ENCODE measurements around the gene RAB3GAP2. TPM values are rescaled to one million over a fixed set of nuclear protein-coding genes. Genes with fewer than 3 reads are reported as not detected.

RAB3GAP2 gene
- total and polyA plus RNA-seq, 2 of the 13 experiments (the other 11 are each of a cell fraction or from before 2014, with no cell fraction given), result 22.6 to 25.0 TPM

DNA sequence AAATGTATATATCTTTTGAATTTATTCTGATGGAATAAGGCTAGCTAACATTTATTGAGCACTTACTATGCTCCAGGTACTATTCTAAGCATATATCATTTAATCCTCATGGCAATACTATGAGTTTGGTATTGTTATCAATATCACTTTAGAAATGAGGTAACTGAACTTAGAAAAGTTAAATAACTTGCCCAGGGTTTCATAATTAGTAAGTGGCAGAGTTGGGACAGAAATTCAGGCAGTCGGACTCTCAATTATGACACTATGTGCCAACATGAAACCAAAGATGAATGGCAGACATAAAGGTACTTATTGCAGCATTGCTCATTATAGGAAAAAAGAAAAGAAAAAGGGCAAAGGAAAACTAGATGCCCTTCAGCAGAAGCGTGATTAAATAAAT is 48.2 kb downstream of the RAB3GAP2 start:
- Histone ChIP-seq H4K20me1 (ENCODE audit: insufficient read depth, low read length) (0 out of 2 replicates have a peak, but pooled peaks cover 3% of the 10 kb centered on the region), H3K27me3 (ENCODE audit: control insufficient read depth in 1 of 2, insufficient read depth in 2 of 2, low read length in 2 of 2) (no peaks in the 10 kb centered on the region), H2AFZ (ENCODE audit: low read length) (no peak overlapping the region), H3K4me1 (ENCODE audit: insufficient read depth, low read length) (peaks cover 22% of the 10 kb centered on the region), H3K4me3 (replicated peaks in 1 of 3; ENCODE audit: insufficient read depth in 1 of 3, low read depth in 2 of 3, low read length in 3 of 3) (no peak overlapping the region), H3K9ac (ENCODE audit: insufficient read depth, low read depth, low read length) (no peak overlapping the region), H3K79me2 (ENCODE audit: insufficient read depth, low read length) (peaks cover 12% of the 10 kb centered on the region), H3K36me3 (replicated peaks in 1 of 2; ENCODE audit: control insufficient read depth in 1 of 2, insufficient read depth in 2 of 2, low read length in 2 of 2) (peaks cover 2 to 12% of the 10 kb centered on the region in 2 experiments; a peak in 2 of 5 replicates), H3K4me2 (ENCODE audit: low read depth, low read length) (no peak overlapping the region), H3K27ac (ENCODE audit: extremely low read length, insufficient read depth, low read length) (no peak overlapping the region), H3K9me3 (ENCODE audit: low read length) (no peaks in the 10 kb centered on the region)
- ChIA-PET CTCF (ENCODE audit: low intra/inter-chr PET ratio, low total read pairs) (no interaction called here), POLR2A (no interaction called here)
- intact Hi-C loops (cut with micrococcal nuclease; ENCODE audit: unreplicated experiment) (loop anchor here (10.0 kb wide), 1 partner anchor 551 kb away; no protein-coding TSS in a partner anchor), in situ Hi-C loops (cut with HindIII; ENCODE audit: extremely low pct_ligation_motif_present, low pct_unique_long_range_greater_than_20kb) (no loop called here)
- FAIRE-seq (no peak), ATAC-seq (no peak), DNase-seq (ENCODE audit: low spot score) (no peak)
- TF ChIP-seq ZNF768 (CRISPR knock-in tag; IDR thresholded peaks at IDR 0.05) (no peak), ZBTB33 (CRISPR knock-in tag; IDR thresholded peaks at IDR 0.05) (no peak), GPN1 (CRISPR knock-in tag; IDR thresholded peaks at IDR 0.05; ENCODE audit: borderline replicate concordance) (no peak), YEATS2 (CRISPR knock-in tag; IDR thresholded peaks at IDR 0.05; ENCODE audit: borderline replicate concordance) (no peak), ZNF746 (CRISPR knock-in tag; IDR thresholded peaks at IDR 0.05) (no peak), CREBL2 (CRISPR knock-in tag; IDR thresholded peaks at IDR 0.05; ENCODE audit: borderline replicate concordance) (no peak)
- TF ChIP-seq, protein P1, sequence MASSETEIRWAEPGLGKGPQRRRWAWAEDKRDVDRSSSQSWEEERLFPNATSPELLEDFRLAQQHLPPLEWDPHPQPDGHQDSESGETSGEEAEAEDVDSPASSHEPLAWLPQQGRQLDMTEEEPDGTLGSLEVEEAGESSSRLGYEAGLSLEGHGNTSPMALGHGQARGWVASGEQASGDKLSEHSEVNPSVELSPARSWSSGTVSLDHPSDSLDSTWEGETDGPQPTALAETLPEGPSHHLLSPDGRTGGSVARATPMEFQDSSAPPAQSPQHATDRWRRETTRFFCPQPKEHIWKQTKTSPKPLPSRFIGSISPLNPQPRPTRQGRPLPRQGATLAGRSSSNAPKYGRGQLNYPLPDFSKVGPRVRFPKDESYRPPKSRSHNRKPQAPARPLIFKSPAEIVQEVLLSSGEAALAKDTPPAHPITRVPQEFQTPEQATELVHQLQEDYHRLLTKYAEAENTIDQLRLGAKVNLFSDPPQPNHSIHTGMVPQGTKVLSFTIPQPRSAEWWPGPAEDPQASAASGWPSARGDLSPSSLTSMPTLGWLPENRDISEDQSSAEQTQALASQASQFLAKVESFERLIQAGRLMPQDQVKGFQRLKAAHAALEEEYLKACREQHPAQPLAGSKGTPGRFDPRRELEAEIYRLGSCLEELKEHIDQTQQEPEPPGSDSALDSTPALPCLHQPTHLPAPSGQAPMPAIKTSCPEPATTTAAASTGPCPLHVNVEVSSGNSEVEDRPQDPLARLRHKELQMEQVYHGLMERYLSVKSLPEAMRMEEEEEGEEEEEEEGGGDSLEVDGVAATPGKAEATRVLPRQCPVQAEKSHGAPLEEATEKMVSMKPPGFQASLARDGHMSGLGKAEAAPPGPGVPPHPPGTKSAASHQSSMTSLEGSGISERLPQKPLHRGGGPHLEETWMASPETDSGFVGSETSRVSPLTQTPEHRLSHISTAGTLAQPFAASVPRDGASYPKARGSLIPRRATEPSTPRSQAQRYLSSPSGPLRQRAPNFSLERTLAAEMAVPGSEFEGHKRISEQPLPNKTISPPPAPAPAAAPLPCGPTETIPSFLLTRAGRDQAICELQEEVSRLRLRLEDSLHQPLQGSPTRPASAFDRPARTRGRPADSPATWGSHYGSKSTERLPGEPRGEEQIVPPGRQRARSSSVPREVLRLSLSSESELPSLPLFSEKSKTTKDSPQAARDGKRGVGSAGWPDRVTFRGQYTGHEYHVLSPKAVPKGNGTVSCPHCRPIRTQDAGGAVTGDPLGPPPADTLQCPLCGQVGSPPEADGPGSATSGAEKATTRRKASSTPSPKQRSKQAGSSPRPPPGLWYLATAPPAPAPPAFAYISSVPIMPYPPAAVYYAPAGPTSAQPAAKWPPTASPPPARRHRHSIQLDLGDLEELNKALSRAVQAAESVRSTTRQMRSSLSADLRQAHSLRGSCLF (CRISPR knock-in tag; IDR thresholded peaks at IDR 0.05; ENCODE audit: borderline replicate concordance), result no peak
- BruUV-seq (replicated peaks), result no TSS peak
- 95% methylated on average over 2 of the region's 2 CpGs for WGBS (ENCODE audit: low lambda C conversion rate)
